HFF-Myc (cell line): ENCODE results near the gene CLEC2A.

Experiments
- DNase-seq: peaks from one replicate; pipeline ENCODE4 v3.0.0-alpha.2; 2011; ENCODE audit warnings: low read depth; ENCODE audit errors: extremely low read depth
- H3K4me3 ChIP-seq: replicated peaks from 2 replicates; pipeline ENCODE4 v1.5.1; 2011; ENCODE audit warnings: low read depth, mild to moderate bottlenecking, control low read depth, low read length
- TF ChIP-seq, protein P1 (sequence below): IDR thresholded peaks from 2 replicates; pipeline ENCODE4 v1.5.1; 2012; ENCODE audit warnings: mild to moderate bottlenecking, low read depth, low read length, control low read depth; ENCODE audit errors: missing control alignments

CLEC2A gene

DNA sequence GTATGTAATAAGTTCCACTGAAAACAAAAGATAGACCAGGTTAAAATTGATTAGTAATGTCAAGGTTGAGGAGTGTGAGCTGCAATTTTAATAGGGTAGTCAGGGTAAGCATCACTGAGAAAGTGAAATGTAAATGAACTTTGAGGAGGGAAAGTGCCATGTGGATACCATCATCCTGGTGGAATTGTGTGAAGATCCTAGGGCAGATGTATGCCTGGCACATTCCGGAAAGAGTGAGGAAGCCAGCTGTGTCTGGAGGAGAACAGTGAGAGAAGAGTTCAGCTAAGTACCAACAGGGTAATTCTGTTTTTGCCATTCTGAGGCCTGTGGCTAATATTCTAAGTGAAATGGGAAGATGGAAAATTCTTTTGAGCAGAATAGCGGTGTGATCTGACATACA lies 2.9 kb upstream of the CLEC2A start:
- TF ChIP-seq, protein P1, sequence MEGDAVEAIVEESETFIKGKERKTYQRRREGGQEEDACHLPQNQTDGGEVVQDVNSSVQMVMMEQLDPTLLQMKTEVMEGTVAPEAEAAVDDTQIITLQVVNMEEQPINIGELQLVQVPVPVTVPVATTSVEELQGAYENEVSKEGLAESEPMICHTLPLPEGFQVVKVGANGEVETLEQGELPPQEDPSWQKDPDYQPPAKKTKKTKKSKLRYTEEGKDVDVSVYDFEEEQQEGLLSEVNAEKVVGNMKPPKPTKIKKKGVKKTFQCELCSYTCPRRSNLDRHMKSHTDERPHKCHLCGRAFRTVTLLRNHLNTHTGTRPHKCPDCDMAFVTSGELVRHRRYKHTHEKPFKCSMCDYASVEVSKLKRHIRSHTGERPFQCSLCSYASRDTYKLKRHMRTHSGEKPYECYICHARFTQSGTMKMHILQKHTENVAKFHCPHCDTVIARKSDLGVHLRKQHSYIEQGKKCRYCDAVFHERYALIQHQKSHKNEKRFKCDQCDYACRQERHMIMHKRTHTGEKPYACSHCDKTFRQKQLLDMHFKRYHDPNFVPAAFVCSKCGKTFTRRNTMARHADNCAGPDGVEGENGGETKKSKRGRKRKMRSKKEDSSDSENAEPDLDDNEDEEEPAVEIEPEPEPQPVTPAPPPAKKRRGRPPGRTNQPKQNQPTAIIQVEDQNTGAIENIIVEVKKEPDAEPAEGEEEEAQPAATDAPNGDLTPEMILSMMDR, result no peak
- no peak for DNase-seq

DNA sequence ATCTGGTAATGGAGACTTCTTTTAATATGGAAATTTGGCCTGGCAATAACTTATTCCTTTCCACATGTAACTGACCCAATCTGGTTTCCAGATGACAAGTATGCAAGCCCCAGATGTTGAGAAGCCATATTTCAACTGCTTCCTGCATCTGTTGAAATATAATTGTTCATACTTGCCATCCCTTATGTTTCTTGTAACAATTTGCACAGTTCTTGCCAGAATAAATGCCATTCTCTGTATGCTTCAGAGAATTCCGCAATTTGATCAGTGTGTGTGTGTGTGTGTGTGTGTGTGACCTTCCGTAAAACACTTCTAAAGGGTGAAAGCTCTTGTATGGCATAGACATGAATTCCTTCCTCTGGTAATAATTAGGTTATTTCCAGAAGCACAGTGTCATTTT lies 1.8 kb upstream of the CLEC2A start:
- TF ChIP-seq, protein P1, result no peak
- peak; percentile 61 for DNase-seq
- no peak overlapping the region for H3K4me3 ChIP-seq

More for the DNA sequence above, 2.9 kb upstream of the CLEC2A start:
- no peak overlapping the region for H3K4me3 ChIP-seq

DNA sequence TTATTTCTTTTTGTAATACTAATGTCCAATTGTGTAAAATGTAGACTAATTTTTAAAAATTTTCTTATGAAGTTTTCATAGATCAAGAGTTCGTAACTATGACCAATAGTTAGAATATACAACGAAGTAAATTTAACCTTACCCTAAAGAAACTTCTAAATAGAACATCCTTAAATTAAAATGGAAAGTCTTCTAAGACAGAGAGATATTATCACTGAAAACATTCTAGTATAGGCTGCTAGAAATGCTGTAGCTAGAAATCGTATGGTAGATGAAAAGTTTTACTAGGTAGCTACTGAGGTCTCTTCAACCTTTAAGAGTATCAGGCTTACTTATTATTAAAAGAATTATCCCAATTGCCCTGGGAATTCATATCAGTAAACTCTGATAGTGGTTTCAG lies 925 bp downstream of the CLEC2A start:
- no peak overlapping the region for H3K4me3 ChIP-seq
- TF ChIP-seq, protein P1, result no peak
- no peak for DNase-seq

- DNase-seq, result no peak
- no peak overlapping the region for H3K4me3 ChIP-seq
- TF ChIP-seq, protein P1, result no peak
Observed at GRCh38 chr12:9928607-9929006, 3.6 kb downstream of the CLEC2A start.

DNA sequence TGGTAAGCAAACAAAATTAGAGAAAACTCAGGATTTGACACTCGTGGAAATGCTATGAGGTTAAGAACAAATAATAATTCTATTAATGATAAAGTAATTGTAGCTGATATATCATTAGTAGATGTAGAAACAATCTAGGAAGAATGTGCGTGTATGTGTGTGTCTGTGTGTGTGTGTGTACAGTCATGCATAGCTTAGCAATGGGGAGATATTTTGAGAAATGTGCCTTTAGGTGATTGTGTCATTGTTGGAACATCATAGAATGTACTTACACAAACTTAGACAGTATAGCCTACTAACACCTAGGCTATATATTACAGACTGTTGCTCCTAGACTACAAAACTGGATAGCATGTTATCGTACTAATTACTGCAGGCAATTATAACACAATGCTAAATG lies 5.3 kb downstream of the CLEC2A start:
- TF ChIP-seq, protein P1, result no peak
- no peak for DNase-seq
- H3K4me3 ChIP-seq, result no peak overlapping the region

- H3K4me3 ChIP-seq, result no peak overlapping the region
- TF ChIP-seq, protein P1, result peak; percentile 51
- no peak for DNase-seq
Observed at GRCh38 chr12:9925705-9926393, 6.3 kb downstream of the CLEC2A start.

GRCh38 chr12:9922429-9922828 lies 9.7 kb downstream of the CLEC2A start:
- DNase-seq, result no peak
- TF ChIP-seq, protein P1, result no peak
- H3K4me3 ChIP-seq, result no peak overlapping the region
